ENCODE results near the gene ITFG2.

GRCh38 chr12:2805143-2805520 lies 7.3 kb upstream of the ITFG2 start:
- TF ChIP-seq POLR2A (IDR thresholded peaks at IDR 0.05; ENCODE audit: low read length), result no peak
- TF ChIP-seq GATA1 (IDR thresholded peaks at IDR 0.05; ENCODE audit: low read depth, low read length), result no peak
